Measurements from ENCODE around the gene E4F1. TPM values are rescaled to one million over a fixed set of nuclear protein-coding genes. Genes with fewer than 3 reads are reported as not detected.

E4F1 gene
- total RNA-seq, 1 donor from 2014 or later, result 13.5 TPM

DNA sequence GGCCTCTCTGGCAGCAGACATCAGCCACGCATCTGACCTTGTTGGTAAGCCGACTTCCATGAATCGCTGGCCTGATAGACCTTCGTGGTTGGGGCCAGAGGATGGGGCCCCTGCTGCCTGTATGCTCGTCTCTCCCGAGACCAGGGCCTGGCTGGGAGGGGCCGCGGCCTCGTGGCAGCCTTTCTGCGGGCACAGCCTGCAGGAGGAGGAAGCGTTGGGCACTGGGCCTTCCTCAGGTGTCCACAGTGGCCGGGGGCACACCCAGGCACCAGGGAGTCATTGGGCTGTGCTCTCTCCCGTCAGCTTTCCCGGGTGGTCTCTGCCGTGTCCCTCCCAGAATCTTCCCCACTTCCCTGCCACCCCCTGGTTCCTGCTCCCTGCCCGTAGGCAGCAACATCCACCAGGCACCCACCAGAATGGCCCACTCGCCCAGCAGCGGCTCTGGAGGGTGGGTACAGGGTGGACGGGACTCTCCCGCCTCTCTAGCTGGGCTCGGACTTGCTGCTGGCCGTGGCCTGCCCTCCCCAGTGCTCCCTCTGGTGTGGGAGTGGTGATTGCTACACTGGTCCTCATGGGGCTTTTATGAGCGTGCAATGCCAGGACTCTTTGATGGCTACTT, 6.3 kb downstream of the E4F1 start:
- Histone ChIP-seq H3K4me1 (peaks cover 26% of the 10 kb centered on the region), H3K27ac (replicated peaks) (no peak overlapping the region), H3K9me3 (replicated peaks) (no peaks in the 10 kb centered on the region), H3K27me3 (ENCODE audit: low read depth) (no peaks in the 10 kb centered on the region), H3K4me3 (no peak overlapping the region), H3K36me3 (peaks cover 74% of the 10 kb centered on the region)
- TF ChIP-seq, protein P1, sequence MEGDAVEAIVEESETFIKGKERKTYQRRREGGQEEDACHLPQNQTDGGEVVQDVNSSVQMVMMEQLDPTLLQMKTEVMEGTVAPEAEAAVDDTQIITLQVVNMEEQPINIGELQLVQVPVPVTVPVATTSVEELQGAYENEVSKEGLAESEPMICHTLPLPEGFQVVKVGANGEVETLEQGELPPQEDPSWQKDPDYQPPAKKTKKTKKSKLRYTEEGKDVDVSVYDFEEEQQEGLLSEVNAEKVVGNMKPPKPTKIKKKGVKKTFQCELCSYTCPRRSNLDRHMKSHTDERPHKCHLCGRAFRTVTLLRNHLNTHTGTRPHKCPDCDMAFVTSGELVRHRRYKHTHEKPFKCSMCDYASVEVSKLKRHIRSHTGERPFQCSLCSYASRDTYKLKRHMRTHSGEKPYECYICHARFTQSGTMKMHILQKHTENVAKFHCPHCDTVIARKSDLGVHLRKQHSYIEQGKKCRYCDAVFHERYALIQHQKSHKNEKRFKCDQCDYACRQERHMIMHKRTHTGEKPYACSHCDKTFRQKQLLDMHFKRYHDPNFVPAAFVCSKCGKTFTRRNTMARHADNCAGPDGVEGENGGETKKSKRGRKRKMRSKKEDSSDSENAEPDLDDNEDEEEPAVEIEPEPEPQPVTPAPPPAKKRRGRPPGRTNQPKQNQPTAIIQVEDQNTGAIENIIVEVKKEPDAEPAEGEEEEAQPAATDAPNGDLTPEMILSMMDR (IDR thresholded peaks at IDR 0.05; ENCODE audit: borderline replicate concordance), result no peak
- no peak for DNase-seq
- intact Hi-C loops (cut with micrococcal nuclease), result no loop called here

DNA sequence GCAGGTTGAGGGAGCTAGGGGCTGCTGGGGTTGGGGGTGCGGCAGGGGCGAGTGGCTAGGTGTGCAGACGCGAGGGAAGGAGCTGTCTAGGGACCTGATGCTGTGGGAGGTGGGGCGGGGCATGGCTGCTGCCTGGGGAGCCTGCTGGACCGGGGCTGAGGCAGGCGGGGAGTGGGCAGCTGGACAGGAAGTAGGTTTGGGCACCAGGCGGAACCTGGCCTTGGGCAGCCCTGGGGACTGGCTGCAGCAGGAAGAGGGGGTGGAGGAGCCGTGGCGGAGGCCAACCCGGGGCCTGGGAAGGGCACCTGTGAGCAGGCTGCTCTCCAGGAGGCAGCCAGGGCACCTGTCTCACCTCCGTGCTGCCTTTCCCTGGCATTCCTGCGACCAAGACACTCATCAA, 7.0 kb downstream of the E4F1 start:
- TF ChIP-seq, protein P1 (IDR thresholded peaks at IDR 0.05; ENCODE audit: borderline replicate concordance), result no peak
- Histone ChIP-seq H3K9me3 (replicated peaks) (no peaks in the 10 kb centered on the region), H3K27me3 (ENCODE audit: low read depth) (peaks cover 1% of the 10 kb centered on the region), H3K36me3 (peaks cover 80% of the 10 kb centered on the region), H3K27ac (replicated peaks) (no peak overlapping the region), H3K4me3 (no peak overlapping the region), H3K4me1 (peaks cover 20% of the 10 kb centered on the region)
- intact Hi-C loops (cut with micrococcal nuclease), result no loop called here
- no peak for DNase-seq

DNA sequence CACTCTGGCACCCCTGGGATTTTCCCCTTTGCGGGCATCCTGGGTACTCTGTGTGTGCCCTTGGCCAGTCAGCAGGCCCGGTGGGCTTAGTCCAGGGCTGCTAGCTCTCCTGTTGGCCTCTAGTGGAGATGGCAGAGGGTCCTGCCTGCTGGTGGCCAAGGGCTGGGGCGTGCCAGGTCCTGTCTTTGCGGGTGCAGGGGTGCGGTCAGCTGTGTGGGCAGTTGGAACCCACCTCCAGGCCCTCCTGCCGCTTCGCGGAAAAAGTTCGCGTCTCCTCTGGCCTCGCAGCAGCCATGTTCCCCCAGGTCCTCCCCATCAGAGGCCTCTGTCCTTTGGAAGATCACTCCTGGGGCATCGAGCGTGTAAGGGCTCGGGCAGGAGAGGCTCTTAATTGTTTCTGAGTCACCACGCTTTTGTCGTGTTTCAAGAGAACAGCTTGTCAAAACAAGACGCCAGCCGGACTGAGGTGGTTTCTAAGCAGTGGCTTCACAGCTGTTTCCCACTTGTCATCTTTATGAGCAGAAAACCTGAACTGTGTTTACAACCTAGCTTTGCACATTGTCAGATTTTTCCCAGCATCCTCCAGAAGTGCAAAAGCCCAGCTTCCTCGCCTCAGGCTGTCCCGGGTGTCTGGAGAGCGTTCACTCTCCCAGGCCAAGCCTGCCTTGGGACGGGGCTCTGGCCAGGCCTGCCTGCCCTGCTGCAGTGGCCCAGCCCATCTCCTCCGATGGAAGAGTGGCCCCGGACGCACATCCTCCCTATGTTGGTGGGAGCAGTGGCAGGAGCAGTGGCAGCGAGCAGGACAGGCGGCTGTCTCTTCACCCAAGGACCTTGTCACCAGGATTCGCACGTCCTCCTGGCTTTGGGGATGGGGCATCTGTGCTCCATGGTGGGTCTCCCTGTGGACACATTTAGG, 7.9 kb downstream of the E4F1 start:
- Histone ChIP-seq H3K4me1 (peaks cover 16% of the 10 kb centered on the region), H3K9me3 (replicated peaks) (no peaks in the 10 kb centered on the region), H3K4me3 (no peak overlapping the region), H3K36me3 (peaks cover 86% of the 10 kb centered on the region), H3K27ac (replicated peaks) (no peak overlapping the region), H3K27me3 (ENCODE audit: low read depth) (peaks cover 8% of the 10 kb centered on the region)
- intact Hi-C loops (cut with micrococcal nuclease), result no loop called here
- TF ChIP-seq, protein P1 (IDR thresholded peaks at IDR 0.05; ENCODE audit: borderline replicate concordance), result no peak
- DNase-seq, result no peak

DNA sequence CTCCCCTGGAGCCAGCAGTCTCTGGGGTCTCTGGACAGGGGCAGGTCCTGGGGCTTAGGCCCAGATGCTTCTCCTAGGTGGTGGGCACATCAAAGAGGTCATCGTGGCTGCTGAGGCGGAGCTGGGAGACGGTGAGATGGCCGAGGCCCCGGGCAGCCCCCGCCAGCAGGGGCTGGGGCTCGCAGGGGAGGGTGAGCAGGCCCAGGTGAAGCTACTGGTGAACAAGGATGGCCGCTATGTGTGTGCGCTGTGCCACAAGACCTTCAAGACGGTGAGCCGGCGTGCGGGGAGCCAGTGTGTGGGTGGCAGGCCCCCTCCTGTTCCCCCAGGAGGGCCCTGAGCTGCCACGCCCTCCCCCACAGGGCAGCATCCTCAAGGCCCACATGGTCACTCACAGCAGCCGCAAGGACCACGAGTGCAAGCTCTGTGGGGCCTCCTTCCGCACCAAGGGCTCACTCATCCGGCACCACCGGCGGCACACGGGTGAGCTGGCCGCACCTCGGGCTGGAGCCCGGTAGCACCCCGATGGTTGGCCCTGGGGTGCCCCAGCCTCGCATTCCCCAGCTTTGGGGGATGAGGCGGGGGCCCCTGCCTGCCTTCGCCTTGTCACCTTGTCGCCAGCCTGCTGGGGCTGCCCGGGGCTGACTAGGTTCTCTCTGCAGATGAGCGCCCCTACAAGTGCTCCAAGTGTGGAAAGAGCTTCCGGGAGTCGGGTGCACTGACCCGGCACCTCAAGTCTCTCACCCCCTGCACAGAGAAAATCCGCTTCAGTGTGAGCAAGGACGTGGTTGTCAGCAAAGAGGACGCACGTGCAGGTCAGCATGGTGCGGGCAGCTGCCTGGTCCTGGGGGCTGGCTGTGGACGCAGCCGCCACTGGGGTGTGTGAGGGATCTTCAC, 9.0 kb downstream of the E4F1 start:
- DNase-seq, result no peak
- Histone ChIP-seq H3K4me3 (no peak overlapping the region), H3K27ac (replicated peaks) (no peak overlapping the region), H3K9me3 (replicated peaks) (no peaks in the 10 kb centered on the region), H3K27me3 (ENCODE audit: low read depth) (peaks cover 18% of the 10 kb centered on the region), H3K4me1 (peaks cover 17% of the 10 kb centered on the region), H3K36me3 (peaks cover 78% of the 10 kb centered on the region)
- intact Hi-C loops (cut with micrococcal nuclease), result no loop called here
- TF ChIP-seq, protein P1 (IDR thresholded peaks at IDR 0.05; ENCODE audit: borderline replicate concordance), result no peak

Measured in left ventricle myocardium inferior (tissue), 1 donor.